ENCODE measurements around the gene FOXN1. TPM values are rescaled to one million over a fixed set of nuclear protein-coding genes. Genes with fewer than 3 reads are reported as not detected.

Gene FOXN1
- polyA plus RNA-seq, 4 donors = 0.16 TPM; not detected in 3

GRCh38 chr17:28494445-28495188 is 11.5 kb upstream of the FOXN1 start:
- no peak overlapping the region for H3K4me3 ChIP-seq (ENCODE audit: low read depth in 1 of 3, low read length in 3 of 3)
- no peaks in the 10 kb centered on the region for H3K9me3 ChIP-seq (ENCODE audit: control insufficient read depth in 2 of 2, insufficient read depth in 1 of 2, low read depth in 1 of 2, low read length in 1 of 2)
- no peaks in the 10 kb centered on the region for H3K27me3 ChIP-seq (ENCODE audit: control insufficient read depth in 3 of 3, insufficient read depth in 3 of 3, low read length in 3 of 3)
- peaks cover 0 to 10% (median 0%) of the 10 kb centered on the region in 3 donors for H3K4me1 ChIP-seq (ENCODE audit: control insufficient read depth in 3 of 3, insufficient read depth in 2 of 3, low read depth in 1 of 3, low read length in 2 of 3)
- WGBS, 3 donors = 43 to 49% (median 45%) methylated on average over 15 of the region's 15 CpGs
- H3K27ac ChIP-seq (ENCODE audit: low read depth in 1 of 3, low read length in 2 of 3) = no peak overlapping the region
- no peak for FAIRE-seq
- peaks cover 0 to 59% (median 12%) of the 10 kb centered on the region in 3 donors for H3K36me3 ChIP-seq (ENCODE audit: control insufficient read depth in 3 of 3, insufficient read depth in 2 of 3, low read depth in 1 of 3, low read length in 3 of 3)
- peak in 1 of 2 donors; percentile 78 for DNase-seq

- Histone ChIP-seq H3K4me1 (ENCODE audit: control insufficient read depth in 3 of 3, insufficient read depth in 2 of 3, low read depth in 1 of 3, low read length in 2 of 3) (peaks cover 0 to 16% (median 0%) of the 10 kb centered on the region in 3 donors), H3K36me3 (ENCODE audit: control insufficient read depth in 3 of 3, insufficient read depth in 2 of 3, low read depth in 1 of 3, low read length in 3 of 3) (peaks cover 0 to 56% (median 10%) of the 10 kb centered on the region in 3 donors), H3K4me3 (ENCODE audit: low read depth in 1 of 3, low read length in 3 of 3) (no peak overlapping the region), H3K9me3 (ENCODE audit: control insufficient read depth in 2 of 2, insufficient read depth in 1 of 2, low read depth in 1 of 2, low read length in 1 of 2) (no peaks in the 10 kb centered on the region), H3K27ac (ENCODE audit: low read depth in 1 of 3, low read length in 2 of 3) (peak overlapping the region in 1 of 3 donors; percentile 17), H3K27me3 (ENCODE audit: control insufficient read depth in 3 of 3, insufficient read depth in 3 of 3, low read length in 3 of 3) (no peaks in the 10 kb centered on the region)
- DNase-seq = no peak
- WGBS, 3 donors = 90 to 93% (median 92%) methylated on average over 8 of the region's 8 CpGs
- FAIRE-seq = no peak
These were observed 10.5 kb upstream of the FOXN1 start for GRCh38 chr17:28495635-28496034.

- H3K27me3 ChIP-seq (ENCODE audit: control insufficient read depth in 3 of 3, insufficient read depth in 3 of 3, low read length in 3 of 3) = no peaks in the 10 kb centered on the region
- H3K9me3 ChIP-seq (ENCODE audit: control insufficient read depth in 2 of 2, insufficient read depth in 1 of 2, low read depth in 1 of 2, low read length in 1 of 2) = no peaks in the 10 kb centered on the region
- no peak for DNase-seq
- no peak for FAIRE-seq
- H3K4me3 ChIP-seq (ENCODE audit: low read depth in 1 of 3, low read length in 3 of 3) = no peak overlapping the region
- H3K27ac ChIP-seq (ENCODE audit: low read depth in 1 of 3, low read length in 2 of 3) = no peak overlapping the region
- 10 to 41% (median 16%) methylated on average over 8 to 9 of the region's 9 CpGs for WGBS, 3 donors
- H3K4me1 ChIP-seq (ENCODE audit: control insufficient read depth in 3 of 3, insufficient read depth in 2 of 3, low read depth in 1 of 3, low read length in 2 of 3) = peaks cover 0 to 16% (median 0%) of the 10 kb centered on the region in 3 donors
- H3K36me3 ChIP-seq (ENCODE audit: control insufficient read depth in 3 of 3, insufficient read depth in 2 of 3, low read depth in 1 of 3, low read length in 3 of 3) = peaks cover 0 to 40% (median 4%) of the 10 kb centered on the region in 3 donors
These were observed 8.2 kb upstream of the FOXN1 start for GRCh38 chr17:28497931-28498330.

DNA sequence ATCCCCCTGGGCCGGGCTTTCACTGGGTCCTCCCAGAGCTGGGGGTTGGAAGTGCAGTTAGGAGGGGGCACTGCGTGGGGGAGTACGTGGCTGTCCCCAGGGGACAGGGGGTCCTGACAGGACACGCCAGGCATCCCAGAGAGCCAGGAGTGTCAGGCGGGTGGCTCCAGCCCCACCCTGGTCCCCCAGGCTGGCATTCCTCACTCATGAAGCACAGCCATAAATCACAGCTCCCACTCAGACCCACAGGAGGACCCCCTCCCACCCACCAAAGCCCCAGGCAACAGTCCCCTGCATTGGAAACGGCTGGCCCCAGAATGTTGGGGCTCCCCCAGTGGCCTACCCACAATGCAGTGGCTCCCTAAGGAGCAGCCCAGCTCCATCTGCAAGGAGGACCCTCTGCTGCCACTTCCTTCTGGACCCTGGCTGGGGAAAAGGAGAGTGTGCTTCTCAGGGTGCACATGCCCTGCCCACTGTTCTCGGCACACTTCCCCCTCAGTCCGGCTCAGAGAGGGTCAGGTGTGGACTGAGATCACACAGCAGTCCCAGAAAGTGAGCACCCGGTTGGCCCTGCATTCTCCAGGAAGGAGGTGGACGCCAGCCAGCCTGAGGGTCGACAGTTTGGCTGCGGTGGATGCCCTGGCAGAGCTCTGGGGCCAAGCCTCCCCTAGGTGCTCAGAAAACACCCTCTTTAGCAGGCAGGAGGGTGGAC is 7.3 kb upstream of the FOXN1 start:
- Histone ChIP-seq H3K9me3 (ENCODE audit: control insufficient read depth in 2 of 2, insufficient read depth in 1 of 2, low read depth in 1 of 2, low read length in 1 of 2) (no peaks in the 10 kb centered on the region), H3K27me3 (ENCODE audit: control insufficient read depth in 3 of 3, insufficient read depth in 3 of 3, low read length in 3 of 3) (no peaks in the 10 kb centered on the region), H3K27ac (ENCODE audit: low read depth in 1 of 3, low read length in 2 of 3) (peak overlapping the region in 1 of 3 donors; percentile 17), H3K4me1 (ENCODE audit: control insufficient read depth in 3 of 3, insufficient read depth in 2 of 3, low read depth in 1 of 3, low read length in 2 of 3) (peaks cover 0 to 16% (median 0%) of the 10 kb centered on the region in 3 donors), H3K36me3 (ENCODE audit: control insufficient read depth in 3 of 3, insufficient read depth in 2 of 3, low read depth in 1 of 3, low read length in 3 of 3) (peaks cover 0 to 32% (median 3%) of the 10 kb centered on the region in 3 donors), H3K4me3 (ENCODE audit: low read depth in 1 of 3, low read length in 3 of 3) (no peak overlapping the region)
- WGBS, 3 donors = 15 to 57% (median 45%) methylated on average over 11 to 12 of the region's 12 CpGs
- DNase-seq (no peak), FAIRE-seq (no peak)

GRCh38 chr17:28499364-28499664 is 6.8 kb upstream of the FOXN1 start:
- H3K36me3 ChIP-seq (ENCODE audit: control insufficient read depth in 3 of 3, insufficient read depth in 2 of 3, low read depth in 1 of 3, low read length in 3 of 3) = peaks cover 0 to 27% (median 3%) of the 10 kb centered on the region in 3 donors
- no peak overlapping the region for H3K4me3 ChIP-seq (ENCODE audit: low read depth in 1 of 3, low read length in 3 of 3)
- H3K27ac ChIP-seq (ENCODE audit: low read depth in 1 of 3, low read length in 2 of 3) = peak overlapping the region in 1 of 3 donors; percentile 17
- peaks cover 0 to 16% (median 0%) of the 10 kb centered on the region in 3 donors for H3K4me1 ChIP-seq (ENCODE audit: control insufficient read depth in 3 of 3, insufficient read depth in 2 of 3, low read depth in 1 of 3, low read length in 2 of 3)
- DNase-seq (peak; percentile 65 to 86), FAIRE-seq (no peak)
- H3K9me3 ChIP-seq (ENCODE audit: control insufficient read depth in 2 of 2, insufficient read depth in 1 of 2, low read depth in 1 of 2, low read length in 1 of 2) = no peaks in the 10 kb centered on the region
- no peaks in the 10 kb centered on the region for H3K27me3 ChIP-seq (ENCODE audit: control insufficient read depth in 3 of 3, insufficient read depth in 3 of 3, low read length in 3 of 3)
- WGBS, 3 donors = 14 to 61% (median 31%) methylated on average over 9 of the region's 9 CpGs

DNA sequence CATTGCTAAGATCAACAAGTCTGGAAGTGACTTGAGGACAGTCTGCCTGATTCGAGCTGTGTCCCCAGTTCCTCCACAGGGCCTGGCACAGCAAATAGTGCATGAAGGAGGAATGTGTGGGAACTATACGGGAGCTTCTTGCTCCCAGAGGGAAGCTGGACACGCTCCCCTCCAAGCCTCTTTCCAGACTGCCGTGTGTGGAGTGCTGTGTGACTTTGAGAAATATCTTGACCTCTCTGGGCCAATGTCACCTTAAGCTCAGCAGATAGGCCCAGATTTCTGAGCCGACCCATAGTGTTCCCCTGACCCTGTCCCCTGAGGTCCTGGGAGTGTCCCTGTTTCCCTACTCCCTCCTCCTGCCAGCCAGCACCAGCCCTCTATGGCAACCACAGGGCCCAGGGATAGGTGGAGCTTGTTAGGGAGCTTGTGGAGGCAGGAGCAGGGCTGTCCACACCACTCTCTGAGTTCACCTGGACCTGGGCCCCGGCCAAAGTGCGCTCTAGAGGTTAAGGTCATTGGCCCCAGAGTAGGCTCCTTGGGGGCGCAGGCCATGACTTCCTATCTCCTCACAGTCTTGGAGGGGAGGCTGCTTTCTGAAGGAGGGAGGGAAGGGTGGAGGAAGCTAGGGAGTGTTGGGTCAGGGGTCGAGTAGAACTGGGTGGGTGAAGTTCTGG is 6.3 kb upstream of the FOXN1 start:
- FAIRE-seq = no peak
- Histone ChIP-seq H3K36me3 (ENCODE audit: control insufficient read depth in 3 of 3, insufficient read depth in 2 of 3, low read depth in 1 of 3, low read length in 3 of 3) (peaks cover 0 to 23% (median 3%) of the 10 kb centered on the region in 3 donors), H3K4me1 (ENCODE audit: control insufficient read depth in 3 of 3, insufficient read depth in 2 of 3, low read depth in 1 of 3, low read length in 2 of 3) (peaks cover 0 to 16% (median 0%) of the 10 kb centered on the region in 3 donors), H3K9me3 (ENCODE audit: control insufficient read depth in 2 of 2, insufficient read depth in 1 of 2, low read depth in 1 of 2, low read length in 1 of 2) (no peaks in the 10 kb centered on the region), H3K27ac (ENCODE audit: low read depth in 1 of 3, low read length in 2 of 3) (no peak overlapping the region), H3K4me3 (ENCODE audit: low read depth in 1 of 3, low read length in 3 of 3) (no peak overlapping the region), H3K27me3 (ENCODE audit: control insufficient read depth in 3 of 3, insufficient read depth in 3 of 3, low read length in 3 of 3) (no peaks in the 10 kb centered on the region)
- no peak for DNase-seq
- 57 to 69% (median 59%) methylated on average over 8 to 9 of the region's 9 CpGs for WGBS, 3 donors

DNA sequence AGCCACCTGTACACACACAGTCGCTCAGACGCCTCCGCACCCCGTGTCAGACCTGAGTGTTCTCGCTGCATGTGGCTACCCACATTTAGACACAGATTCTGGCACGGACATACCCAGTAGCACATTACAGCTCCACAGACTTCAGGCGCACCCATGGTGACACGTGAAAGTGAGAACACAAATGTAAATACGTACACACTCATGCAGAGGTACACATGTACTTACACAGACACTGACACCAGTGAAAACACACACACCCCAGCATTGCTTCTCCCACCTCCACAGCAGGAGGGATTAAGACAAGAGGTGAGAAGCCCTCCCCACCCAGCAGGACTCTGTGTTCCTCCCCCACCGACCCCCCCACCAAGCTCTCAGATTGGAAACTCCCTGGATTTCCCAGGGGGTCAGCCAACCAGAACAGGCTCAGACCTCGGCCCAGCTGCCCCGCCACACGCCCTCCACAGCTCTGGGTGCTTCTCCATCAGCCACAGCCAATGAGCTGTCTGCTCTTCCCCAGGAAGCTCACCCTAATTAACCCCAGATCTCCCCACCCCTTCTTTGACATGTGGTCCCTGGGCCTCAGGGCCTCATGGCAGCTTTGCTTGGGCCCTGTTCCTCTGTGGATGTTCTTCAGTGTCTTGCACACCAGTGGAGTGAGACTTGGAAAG is 5.3 kb upstream of the FOXN1 start:
- FAIRE-seq (no peak), DNase-seq (no peak)
- Histone ChIP-seq H3K4me3 (ENCODE audit: low read depth in 1 of 3, low read length in 3 of 3) (no peak overlapping the region), H3K36me3 (ENCODE audit: control insufficient read depth in 3 of 3, insufficient read depth in 2 of 3, low read depth in 1 of 3, low read length in 3 of 3) (peaks cover 0 to 14% (median 0%) of the 10 kb centered on the region in 3 donors), H3K4me1 (ENCODE audit: control insufficient read depth in 3 of 3, insufficient read depth in 2 of 3, low read depth in 1 of 3, low read length in 2 of 3) (peaks cover 0 to 16% (median 0%) of the 10 kb centered on the region in 3 donors), H3K9me3 (ENCODE audit: control insufficient read depth in 2 of 2, insufficient read depth in 1 of 2, low read depth in 1 of 2, low read length in 1 of 2) (no peaks in the 10 kb centered on the region), H3K27ac (ENCODE audit: low read depth in 1 of 3, low read length in 2 of 3) (no peak overlapping the region), H3K27me3 (ENCODE audit: control insufficient read depth in 3 of 3, insufficient read depth in 3 of 3, low read length in 3 of 3) (peaks cover 0 to 4% (median 0%) of the 10 kb centered on the region in 3 donors)
- WGBS, 3 donors = 58 to 66% (median 59%) methylated on average over 11 to 13 of the region's 13 CpGs

Measured in small intestine (tissue), 7 donors.